Right ventricle myocardium superior (tissue), 1 donor: ENCODE data around the gene CACNA1G. TPM values are rescaled to one million over a fixed set of nuclear protein-coding genes. Genes with fewer than 3 reads are reported as not detected.
A peak's percentile ranks its signal among the peaks of the same experiment; 100 is the strongest.

Experiments
- ATAC-seq: fragments of 200-7000 bp; cut with Tn5 transposase; one replicate; pipeline ENCODE4 v1.9.1; 2020; ENCODE audit warnings: mild to moderate bottlenecking; ENCODE audit not compliant: poor library complexity
- DNase-seq: peaks from one replicate; pipeline ENCODE4 v3.0.0-alpha.2; 2020
- intact Hi-C: fragments of 100-400 bp; cut with DNase I; formaldehyde crosslinking; loops from one replicate; pipeline ENCODE4 v1.11.2; 2022
- total RNA-seq: library from RNA; stranded (reverse); fragmentation: NEBNext Ultra II Directional; extraction: Animal tissue kit (Norgen Biotek cat#: 25700); gene quantifications from one replicate; pipeline ENCODE4 v1.2.1, GENCODE V29; 2021
- donor health status: DM: no; HTN: yes; CAD: no; lungs with severe emphysema.

CACNA1G gene
- total RNA-seq, 1 donor from 2014 or later, result 0.24 TPM

DNA sequence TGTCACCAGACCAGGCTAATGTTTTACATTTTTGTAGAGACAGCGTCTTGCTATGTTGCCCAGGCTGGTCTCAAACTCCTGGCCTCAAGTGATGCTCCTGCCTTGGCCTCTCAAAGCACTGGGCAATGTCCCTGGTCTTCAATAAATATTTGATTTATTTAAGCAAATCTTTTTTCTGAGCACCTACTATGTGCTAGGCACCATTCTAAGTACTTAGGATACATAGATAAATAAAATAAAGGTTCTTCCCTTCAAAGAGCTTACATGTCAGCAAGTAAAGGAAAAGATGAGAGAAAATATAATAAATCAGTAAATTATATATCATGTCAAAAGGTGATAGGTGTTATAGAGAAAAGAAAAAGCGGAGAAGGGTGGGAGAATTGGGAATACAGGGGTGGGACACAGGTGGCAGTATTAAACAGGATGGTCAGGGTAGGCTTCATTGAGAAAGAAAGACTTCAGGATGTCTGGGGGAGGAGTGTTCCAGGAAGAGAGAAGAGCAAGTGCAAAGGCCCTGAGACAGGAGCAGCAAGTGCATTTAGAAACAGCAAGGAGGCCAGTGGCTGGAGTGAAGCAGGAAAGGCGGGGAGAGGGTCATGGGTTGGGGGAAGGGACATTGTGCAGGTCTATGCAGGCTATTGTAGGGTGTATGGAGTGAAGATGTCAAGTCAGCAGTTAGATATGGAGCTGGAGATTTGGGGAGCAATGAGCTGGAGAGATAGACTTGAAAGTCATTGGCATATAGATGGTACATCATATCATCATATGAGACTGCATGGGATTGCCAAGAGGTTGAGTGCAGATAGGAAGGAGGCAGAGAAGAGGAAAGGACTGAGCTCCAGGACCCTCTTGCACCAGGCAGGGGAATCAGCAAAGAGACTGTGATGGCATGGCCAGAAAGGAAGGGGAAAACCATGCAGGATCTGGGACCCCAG lies 85.5 kb downstream of the CACNA1G start:
- DNase-seq (no peak), ATAC-seq (no peak)
- intact Hi-C loops, result no loop called here

DNA sequence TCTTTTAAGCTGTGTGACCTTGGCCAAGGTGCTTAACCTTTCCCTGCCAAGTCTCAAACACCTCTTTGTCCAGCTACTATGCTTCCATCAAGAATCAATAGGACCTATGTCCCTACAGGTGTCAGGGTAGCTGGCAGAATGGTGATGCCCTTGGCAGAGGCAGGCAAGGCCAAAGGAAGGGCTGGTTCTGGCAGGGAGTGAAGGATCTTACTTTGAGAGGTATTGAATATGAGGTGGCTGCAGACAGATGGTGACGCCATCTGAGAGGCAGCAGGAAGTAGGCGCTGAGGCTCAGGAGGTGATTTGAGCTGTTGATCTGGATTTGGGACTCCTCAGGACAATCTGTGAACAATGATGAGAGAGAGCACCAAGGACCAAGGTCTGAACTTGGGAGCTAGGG lies 86.7 kb downstream of the CACNA1G start:
- DNase-seq (no peak), ATAC-seq (no peak)

DNA sequence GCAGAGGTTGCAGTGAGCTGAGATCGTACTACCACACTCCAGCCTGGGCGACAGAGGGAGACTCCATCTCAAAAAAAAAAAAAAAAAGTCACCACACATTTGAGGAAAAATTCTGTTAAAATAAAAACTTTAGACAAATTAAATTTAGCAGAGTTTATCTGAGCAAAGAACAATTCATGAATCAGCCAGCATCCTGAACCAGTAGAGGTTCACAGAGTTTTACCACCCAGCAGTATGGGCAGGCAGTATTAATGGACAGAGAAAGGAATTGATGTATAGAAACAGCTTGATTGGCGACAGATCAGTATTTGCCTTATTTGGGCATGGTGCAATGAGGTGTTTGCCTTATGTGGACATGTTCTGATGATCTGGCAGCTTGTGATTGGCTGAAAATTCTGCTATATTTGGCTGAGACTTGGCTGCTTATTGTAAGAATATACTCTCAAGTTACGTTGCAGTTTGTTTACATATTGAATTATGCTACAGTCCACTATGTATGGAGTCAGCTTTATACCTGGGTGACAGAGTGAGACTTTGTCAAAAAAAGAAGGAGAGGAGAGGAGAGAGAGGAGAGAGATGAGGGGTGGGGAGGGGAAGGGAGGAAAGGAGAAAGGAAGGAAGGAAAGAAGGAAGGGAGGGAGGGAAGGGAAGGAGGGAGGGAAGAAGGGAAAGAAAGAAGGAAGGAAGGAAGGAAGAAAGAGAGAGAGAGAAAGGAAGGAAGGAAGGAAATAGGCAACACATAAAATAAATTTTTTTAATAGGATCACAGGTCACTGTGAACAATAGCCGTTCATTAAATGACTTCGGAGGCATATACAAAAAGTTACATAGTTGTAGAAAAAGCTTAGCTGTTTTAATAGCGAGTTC lies 88.8 kb downstream of the CACNA1G start:
- DNase-seq, result no peak
- no peak for ATAC-seq
- intact Hi-C loops, result no loop called here

More for the DNA sequence above, 86.7 kb downstream of the CACNA1G start:
- intact Hi-C loops, result no loop called here

DNA sequence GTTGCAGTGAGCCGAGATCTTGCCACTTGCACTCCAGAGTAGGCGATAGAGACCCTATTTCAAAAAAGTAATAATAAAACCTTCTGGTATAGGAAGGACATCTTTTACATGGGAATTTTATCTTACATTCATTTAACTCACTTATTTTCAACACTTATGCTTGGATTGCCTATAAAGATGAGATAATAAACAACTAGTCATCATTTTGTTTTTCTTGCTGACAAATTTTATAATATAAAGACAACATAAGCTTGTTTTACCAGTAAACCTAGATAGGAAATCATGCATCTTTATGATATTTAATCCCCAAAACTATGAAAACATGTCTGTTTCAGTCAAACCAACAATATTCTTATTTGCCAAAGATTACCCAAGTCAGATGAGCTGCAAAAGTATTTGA lies 91.1 kb downstream of the CACNA1G start:
- ATAC-seq, result no peak
- DNase-seq, result no peak
- intact Hi-C loops, result no loop called here

DNA sequence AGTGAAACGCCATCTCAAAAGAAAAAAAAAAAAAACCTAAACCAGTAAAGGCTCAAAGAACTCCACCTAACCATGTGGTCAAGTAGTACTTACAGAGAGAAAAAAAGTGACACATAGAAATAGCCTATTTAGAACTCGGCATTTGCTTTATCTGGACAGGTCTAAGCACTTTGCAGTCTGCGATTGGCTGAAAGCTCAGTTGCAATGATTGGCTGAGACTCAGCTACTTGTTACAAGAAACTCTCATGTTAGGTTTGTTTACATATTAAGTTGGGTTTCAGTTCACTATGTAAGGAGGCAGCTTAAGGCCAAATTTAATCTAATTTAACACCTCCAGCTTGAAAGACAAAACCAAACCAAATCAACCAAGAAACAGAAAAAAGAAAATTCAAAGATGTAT lies 93.2 kb downstream of the CACNA1G start:
- intact Hi-C loops, result no loop called here
- ATAC-seq (no peak), DNase-seq (no peak)

DNA sequence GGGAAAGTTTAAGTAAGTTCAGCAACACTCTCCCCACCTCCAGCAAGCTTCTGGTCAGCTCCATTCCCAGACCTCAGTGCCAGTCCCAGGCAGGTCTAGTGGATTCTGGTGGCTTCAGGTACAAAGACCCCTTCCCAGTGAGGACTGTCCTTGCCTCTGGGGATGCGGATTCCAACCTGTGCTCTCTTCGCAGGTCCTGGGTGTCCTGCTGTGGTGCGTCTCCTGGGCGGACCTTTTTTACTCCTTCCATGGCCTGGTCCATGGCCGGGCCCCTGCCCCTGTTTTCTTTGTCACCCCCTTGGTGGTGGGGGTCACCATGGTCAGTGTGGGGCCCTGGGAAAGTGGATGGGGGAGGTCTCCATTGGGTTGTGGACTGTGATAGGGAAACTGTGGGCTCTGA lies 96.0 kb downstream of the CACNA1G start:
- no peak for ATAC-seq
- no peak for DNase-seq
- intact Hi-C loops, result no loop called here

DNA sequence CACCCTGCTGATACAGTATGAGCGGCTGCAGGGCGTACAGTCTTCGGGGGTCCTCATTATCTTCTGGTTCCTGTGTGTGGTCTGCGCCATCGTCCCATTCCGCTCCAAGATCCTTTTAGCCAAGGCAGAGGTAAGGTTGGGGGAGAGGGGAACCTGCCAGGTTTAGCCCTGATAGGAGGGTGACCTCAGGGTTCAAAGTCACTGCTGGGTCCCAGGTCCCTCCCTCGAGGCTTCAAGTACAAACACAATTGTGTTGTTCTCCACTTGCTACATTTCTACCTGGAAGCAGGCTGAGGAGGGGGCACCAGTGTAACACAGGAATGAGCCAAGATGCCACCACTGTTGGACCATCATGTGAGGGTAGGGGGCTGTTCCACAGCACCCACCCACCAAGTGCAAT lies 96.5 kb downstream of the CACNA1G start:
- intact Hi-C loops, result no loop called here
- no peak for DNase-seq
- no peak for ATAC-seq

DNA sequence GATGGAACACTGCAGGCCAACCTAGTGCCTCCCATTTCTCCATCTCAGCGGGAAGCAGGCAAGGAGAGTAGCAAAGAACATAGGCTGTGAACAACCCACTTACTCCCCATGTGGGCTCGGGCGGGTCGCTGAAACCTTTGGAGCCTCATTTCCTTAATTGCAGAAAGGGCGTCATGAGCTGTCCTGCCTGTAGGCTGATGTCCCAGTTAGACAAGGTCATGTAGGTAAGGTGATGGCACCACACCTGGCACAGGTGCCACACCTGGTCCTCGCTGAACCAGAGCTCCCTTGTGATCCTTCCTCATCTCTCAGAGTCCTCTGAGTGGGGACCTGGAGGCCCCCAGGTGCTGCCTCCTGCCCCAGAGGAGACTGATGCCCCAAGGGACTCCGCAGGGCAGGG lies 97.1 kb downstream of the CACNA1G start:
- intact Hi-C loops, result no loop called here
- no peak for DNase-seq
- no peak for ATAC-seq

DNA sequence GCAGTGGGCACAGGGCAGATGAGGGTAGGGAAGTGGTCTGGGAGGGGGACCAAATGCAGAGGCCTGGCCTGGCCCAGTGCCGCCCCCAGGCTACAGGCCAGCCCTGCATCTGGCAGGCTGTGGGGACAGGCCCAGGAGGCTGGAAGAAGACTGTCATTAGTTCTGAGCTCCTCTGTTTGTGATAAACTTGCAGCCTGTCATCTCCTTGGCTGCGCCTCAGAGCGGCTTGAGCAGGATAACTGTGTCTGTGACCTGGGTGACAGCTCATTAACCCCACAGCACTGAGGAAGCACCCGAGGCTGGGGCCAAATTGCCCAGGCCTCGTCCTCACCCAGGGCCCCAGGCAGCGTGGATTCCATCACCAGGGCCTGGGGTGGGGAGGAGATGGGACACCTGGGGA lies 98.1 kb downstream of the CACNA1G start:
- DNase-seq (no peak), ATAC-seq (no peak)
- intact Hi-C loops, result no loop called here

DNA sequence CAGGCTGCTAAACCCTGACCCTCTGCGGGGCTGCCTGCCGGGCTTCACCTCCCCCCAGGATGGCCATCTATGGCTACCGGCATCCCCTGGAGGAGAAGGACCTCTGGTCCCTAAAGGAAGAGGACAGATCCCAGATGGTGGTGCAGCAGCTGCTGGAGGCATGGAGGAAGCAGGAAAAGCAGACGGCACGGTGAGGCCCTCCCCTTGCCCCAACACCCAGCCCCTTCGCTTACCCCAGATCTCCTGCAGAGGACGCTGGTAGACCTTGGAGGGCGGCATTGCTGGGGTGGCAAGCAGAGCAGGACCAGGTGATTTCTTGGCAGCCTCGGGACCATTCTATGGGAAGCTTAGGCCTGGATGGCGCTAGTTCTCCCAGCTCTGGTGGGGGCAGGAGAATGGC lies 98.7 kb downstream of the CACNA1G start:
- no peak for ATAC-seq
- intact Hi-C loops, result no loop called here

DNA sequence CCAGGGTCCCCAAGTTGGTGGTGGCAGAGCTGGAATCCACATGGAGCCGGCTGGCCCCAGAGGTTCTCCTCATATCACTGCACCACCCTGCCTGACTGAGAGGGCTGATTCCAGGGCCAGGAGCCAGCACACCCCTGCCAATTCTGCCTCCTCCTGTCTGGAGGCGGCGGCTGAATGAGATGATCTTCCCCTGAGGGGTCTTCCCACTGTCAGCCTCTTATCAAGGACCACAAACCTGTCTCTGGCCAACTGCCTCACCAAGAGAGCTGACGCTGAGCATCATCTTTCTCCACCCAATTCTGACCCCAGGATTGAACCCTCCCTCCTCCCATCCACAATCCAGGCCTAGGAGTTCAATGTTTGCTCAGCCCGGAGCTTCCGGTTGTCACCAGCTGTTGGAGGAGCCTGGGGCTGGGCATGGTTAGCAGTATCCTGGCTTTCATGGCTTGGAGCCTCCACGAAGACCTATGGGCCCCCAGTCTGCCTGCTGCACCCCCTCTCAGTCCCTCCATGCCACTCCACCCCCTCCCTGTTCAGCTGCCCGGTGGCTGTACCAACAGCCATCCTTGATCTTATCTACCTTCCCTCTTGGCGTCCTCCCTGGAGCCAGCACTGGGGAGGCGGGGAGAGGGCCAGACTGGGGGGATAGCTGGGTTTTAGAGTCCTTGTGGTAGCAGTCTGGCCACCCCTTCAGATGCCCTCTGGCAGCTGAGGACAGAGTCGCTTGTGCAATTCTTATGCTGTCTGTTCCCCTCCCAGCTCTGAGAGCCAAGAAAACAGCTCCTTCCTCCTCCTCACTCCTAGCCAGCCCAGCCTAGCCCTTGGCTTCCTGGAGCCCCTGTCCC lies 99.7 kb downstream of the CACNA1G start:
- DNase-seq (peak; percentile 63), ATAC-seq (peak; percentile 81)
- intact Hi-C loops, result no loop called here

More for the DNA sequence above, 98.7 kb downstream of the CACNA1G start:
- DNase-seq, result no peak

DNA sequence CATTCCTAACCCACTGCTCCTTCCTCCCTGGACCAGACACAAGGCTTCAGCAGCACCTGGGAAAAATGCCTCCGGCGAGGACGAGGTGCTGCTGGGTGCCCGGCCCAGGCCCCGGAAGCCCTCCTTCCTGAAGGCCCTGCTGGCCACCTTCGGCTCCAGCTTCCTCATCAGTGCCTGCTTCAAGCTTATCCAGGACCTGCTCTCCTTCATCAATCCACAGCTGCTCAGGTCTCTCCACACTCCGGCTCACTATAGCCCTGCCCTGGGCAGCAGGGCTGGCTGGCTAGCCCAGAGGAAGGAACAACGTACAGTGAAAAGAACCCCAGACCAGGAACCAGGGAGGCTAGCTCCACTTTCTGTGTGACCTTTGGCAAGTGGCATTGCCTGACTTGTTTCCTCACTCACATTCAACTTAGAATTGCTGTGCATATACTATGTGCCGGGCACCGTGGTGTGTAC lies 100.4 kb downstream of the CACNA1G start:
- DNase-seq (no peak), ATAC-seq (peak; percentile 35)
- intact Hi-C loops, result no loop called here

DNA sequence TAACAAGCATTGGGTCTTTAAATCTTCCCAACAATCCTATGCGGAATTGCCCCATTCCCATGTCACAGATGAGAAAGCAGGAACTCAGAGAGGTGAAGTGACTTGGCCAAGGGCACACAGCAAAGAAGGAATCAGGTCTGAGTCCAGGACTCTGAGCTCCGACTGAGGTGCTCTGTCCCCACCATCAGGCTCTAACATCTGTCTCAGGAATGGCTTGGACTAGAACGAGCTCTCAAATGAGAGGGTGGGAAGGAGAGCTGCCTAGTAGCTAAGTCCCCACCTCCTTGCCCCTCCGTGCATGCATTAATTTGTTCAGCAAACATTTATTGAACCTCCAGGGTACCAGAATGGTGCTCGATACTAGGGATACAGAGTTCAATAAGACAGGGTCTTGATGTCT lies 100.8 kb downstream of the CACNA1G start:
- ATAC-seq (no peak), DNase-seq (no peak)
- intact Hi-C loops, result no loop called here

DNA sequence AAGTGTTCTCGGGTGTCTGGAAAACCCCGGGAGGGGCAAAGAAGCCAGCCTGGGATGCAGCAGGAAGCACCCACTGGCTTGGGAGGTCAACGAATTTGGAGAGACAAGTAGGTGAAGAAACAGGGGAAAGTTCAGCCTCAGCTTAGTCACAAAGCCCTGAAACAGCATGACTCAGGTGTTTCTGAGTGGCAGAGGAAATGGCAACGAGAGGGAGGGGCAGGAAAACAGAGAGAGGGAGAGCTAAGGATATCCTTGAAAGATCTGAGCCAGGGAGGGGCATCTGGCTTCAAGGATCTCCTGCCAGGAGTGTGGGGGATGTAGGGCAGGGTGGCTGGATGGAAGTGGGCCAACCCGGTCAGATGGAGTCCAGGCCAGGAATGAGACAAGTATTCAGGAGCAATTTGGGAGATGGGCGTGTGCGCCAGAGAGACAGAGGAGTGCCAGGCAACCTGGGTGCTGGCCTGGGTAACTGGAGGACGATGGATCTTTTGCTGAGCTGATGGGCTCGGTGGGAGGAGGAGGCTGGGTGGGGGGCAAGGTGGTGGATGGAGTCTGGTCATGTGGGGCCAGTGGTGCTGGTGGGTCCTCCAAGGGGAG lies 101.4 kb downstream of the CACNA1G start:
- ATAC-seq (peak; percentile 32), DNase-seq (no peak)
- intact Hi-C loops, result no loop called here

DNA sequence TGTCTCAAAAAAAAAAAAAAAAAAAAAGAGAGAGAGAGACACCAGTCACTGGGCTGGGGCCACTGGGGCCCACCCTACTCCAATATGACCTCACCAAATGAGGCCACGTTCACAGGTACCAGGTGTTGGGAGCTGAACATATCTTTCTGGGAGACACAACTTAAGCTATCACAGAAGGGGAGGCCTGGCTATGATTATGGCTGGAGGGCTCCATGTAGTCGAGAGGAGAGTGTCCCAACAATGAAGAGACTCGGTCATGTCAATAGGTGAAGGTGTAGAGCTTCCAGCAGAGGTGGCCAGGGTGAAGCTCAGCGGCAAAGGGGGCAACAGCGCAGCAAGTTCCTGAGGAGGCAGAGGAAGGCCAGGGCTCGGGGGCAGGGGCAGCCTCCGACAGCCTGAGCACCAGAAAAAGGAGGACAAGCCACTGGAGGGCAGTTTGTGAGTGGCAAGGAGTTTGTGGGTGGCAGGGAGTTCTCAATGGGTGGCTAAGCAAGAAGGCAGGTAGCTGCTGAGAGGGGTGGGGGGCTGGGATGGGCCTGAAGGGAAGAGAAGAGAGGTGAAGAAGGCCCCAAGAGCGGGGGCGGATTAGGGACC lies 102.2 kb downstream of the CACNA1G start:
- ATAC-seq, result no peak
- DNase-seq, result no peak
- intact Hi-C loops, result no loop called here

DNA sequence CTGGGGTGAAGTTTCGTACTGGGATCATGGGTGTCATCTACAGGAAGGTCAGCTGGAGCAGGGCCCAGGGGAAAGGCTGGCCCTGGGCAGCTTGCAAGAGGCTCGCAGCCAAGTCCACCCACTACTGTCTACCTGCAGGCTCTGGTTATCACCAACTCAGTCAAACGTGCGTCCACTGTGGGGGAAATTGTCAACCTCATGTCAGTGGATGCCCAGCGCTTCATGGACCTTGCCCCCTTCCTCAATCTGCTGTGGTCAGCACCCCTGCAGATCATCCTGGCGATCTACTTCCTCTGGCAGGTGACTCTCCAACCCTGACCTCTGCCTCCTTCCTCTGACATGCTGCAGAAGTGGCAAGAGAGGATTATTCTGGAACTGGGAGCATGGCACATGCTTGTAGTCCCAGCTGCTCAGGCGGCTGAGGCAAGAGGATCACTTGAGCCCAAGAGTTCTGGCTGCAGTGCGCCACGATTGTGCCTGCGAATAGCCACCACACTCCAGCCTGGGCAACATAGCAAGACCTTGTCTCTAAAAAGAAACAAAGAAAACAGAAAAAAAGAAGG lies 103.4 kb downstream of the CACNA1G start:
- no peak for DNase-seq
- intact Hi-C loops, result no loop called here
- ATAC-seq, result no peak

DNA sequence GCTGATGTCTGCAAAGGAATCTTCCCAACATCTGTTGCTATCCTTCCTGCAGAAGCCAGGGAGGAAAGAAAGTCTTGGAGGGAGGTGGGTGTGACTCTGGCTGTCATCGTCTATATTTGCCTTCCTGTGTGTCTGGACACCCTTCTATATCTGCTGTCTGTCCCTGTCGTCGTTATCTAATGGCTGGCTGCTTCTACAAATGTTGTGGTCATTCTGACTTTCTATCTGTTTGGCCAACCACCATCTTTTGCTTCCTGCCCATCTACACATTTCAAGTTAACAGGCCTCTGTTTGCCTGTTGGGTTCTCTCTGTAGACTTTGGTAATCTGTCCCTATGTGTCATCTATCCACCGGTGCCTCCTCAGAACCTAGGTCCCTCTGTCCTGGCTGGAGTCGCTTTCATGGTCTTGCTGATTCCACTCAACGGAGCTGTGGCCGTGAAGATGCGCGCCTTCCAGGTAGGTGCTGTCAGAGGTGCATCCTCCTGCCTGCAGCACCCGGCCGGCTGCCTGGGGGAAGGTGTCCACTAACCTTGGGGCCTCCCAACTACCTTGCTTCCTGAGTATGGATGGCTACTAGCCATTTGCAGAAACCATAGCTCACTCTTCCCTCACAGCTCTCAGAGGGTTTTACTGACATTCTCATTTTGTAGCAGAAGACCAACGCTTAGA lies 104.4 kb downstream of the CACNA1G start:
- DNase-seq (no peak), ATAC-seq (no peak)
- intact Hi-C loops, result no loop called here
